ENCODE results near the gene BET1.

- TF ChIP-seq, protein P1, sequence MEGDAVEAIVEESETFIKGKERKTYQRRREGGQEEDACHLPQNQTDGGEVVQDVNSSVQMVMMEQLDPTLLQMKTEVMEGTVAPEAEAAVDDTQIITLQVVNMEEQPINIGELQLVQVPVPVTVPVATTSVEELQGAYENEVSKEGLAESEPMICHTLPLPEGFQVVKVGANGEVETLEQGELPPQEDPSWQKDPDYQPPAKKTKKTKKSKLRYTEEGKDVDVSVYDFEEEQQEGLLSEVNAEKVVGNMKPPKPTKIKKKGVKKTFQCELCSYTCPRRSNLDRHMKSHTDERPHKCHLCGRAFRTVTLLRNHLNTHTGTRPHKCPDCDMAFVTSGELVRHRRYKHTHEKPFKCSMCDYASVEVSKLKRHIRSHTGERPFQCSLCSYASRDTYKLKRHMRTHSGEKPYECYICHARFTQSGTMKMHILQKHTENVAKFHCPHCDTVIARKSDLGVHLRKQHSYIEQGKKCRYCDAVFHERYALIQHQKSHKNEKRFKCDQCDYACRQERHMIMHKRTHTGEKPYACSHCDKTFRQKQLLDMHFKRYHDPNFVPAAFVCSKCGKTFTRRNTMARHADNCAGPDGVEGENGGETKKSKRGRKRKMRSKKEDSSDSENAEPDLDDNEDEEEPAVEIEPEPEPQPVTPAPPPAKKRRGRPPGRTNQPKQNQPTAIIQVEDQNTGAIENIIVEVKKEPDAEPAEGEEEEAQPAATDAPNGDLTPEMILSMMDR (IDR thresholded peaks at IDR 0.05) = no peak
- no peak for TF ChIP-seq POLR2AphosphoS5 (IDR thresholded peaks at IDR 0.05)
Measured at GRCh38 chr7:94030634-94031033, 26.5 kb upstream of the BET1 start.

All from suprapubic skin (tissue), 3 donors.